GM12878 (cell line): Measurements from ENCODE around the gene MAP1LC3A. TPM values are rescaled to one million over a fixed set of nuclear protein-coding genes. Genes with fewer than 3 reads are reported as not detected.

Experiments used
- ATAC-seq: fragments of 200-7000 bp; cut with Tn5 transposase; 3 replicates; pipeline ENCODE4 v1.9.1; 2020; ENCODE audit warnings: mild to moderate bottlenecking, moderate library complexity
- BruUV-seq: library from RNA; stranded (reverse); fragments of 400-500 nt; replicated peaks from 2 replicates; lab custom pipeline; 2021; lab: Mats Ljungman, UMichigan
- CTCF ChIA-PET: fragments of 300-600 bp; sonication (Branson Sonifier 250); formaldehyde crosslinking; extraction: SDS; loops from one replicate; lab custom pipeline; 2021; ENCODE audit warnings: inconsistent platforms; lab: Yijun Ruan, JAX
- POLR2A ChIA-PET: fragments of 350-600 bp; formaldehyde crosslinking; extraction: SDS; loops from one replicate; lab custom pipeline; 2021; ENCODE audit warnings: inconsistent platforms; lab: Charles Lee
- RAD21 ChIA-PET: fragments of 300-600 bp; sonication (Branson Sonifier 250); formaldehyde crosslinking; loops from one replicate; lab custom pipeline; 2023; ENCODE audit warnings: antibody characterized with exemption; ENCODE audit not compliant: unreplicated experiment; lab: Charles Lee
- SMC1A ChIA-PET: fragments of 300-600 bp; sonication (Branson Sonifier 250); formaldehyde crosslinking; loops from one replicate; lab custom pipeline; 2023; ENCODE audit not compliant: unreplicated experiment, uncharacterized antibody; lab: Charles Lee
- DNase-seq: peaks from one replicate; pipeline ENCODE4 v3.0.0-alpha.2; 2011; ENCODE audit warnings: low read depth, low spot score
- FAIRE-seq: peaks from 3 replicates; lab custom pipeline; 2011; peaks lifted over from hg19 to GRCh38; lab: Jason Lieb, UNC
- H2AFZ ChIP-seq: 2 replicates; pipeline ENCODE4 v1.6.0; 2011; ENCODE audit warnings: low read depth, low read length, control low read depth; ENCODE audit not compliant: control insufficient read depth
- H3K27ac ChIP-seq: 2 replicates; pipeline ENCODE4 v1.5.1; 2011; ENCODE audit warnings: control low read depth; ENCODE audit not compliant: control insufficient read depth, insufficient read depth
- H3K27me3 ChIP-seq, 2 experiments: replicated peaks in 1 of 2; 2 replicates each; pipeline versions ENCODE4 v1.6.0 to v1.6.1; 2011; ENCODE audit warnings: low read length in 1 of 2; ENCODE audit not compliant: control insufficient read depth in 2 of 2, insufficient read depth in 2 of 2
- H3K36me3 ChIP-seq, 2 experiments: 2 replicates each; pipeline ENCODE4 v1.5.1; 2011; ENCODE audit warnings: low read length in 1 of 2; ENCODE audit not compliant: control insufficient read depth in 2 of 2, insufficient read depth in 2 of 2
- H3K4me1 ChIP-seq: 2 replicates; pipeline ENCODE4 v1.6.1; 2011; ENCODE audit warnings: mild to moderate bottlenecking, low read length, moderate library complexity, mixed read lengths; ENCODE audit not compliant: control insufficient read depth, insufficient read depth
- H3K4me2 ChIP-seq: 2 replicates; pipeline ENCODE4 v1.6.0; 2011; ENCODE audit warnings: control low read depth; ENCODE audit not compliant: control insufficient read depth, insufficient read depth
- H3K4me3 ChIP-seq: fragments of 200-600 bp; sonication (generic); 2 replicates; pipeline ENCODE4 v1.5.1; 2016
- H3K79me2 ChIP-seq: 2 replicates; pipeline ENCODE4 v1.6.0; 2011; ENCODE audit warnings: low read length; ENCODE audit not compliant: control insufficient read depth, insufficient read depth
- H3K9ac ChIP-seq: 2 replicates; pipeline ENCODE4 v1.8.0; 2011; ENCODE audit warnings: low read length, control low read depth, mixed read lengths; ENCODE audit not compliant: control insufficient read depth, insufficient read depth
- H3K9me3 ChIP-seq: replicated peaks from 3 replicates; pipeline ENCODE4 v1.5.1; 2011; ENCODE audit warnings: mild to moderate bottlenecking, low read length; ENCODE audit not compliant: control insufficient read depth, insufficient read depth
- H4K20me1 ChIP-seq: 2 replicates; pipeline ENCODE4 v1.6.0; 2011; ENCODE audit not compliant: control insufficient read depth, insufficient read depth
- DPF2 ChIP-seq: fragments of 450-650 bp; IDR thresholded peaks from 2 replicates; pipeline ENCODE4 v1.6.1; 2017; ENCODE audit warnings: mild to moderate bottlenecking
- EED ChIP-seq: sonication (generic); IDR thresholded peaks from 2 replicates; pipeline ENCODE4 v1.6.1; 2016; ENCODE audit warnings: antibody characterized with exemption, low read depth
- EGR1 ChIP-seq, 2 experiments: IDR thresholded peaks; 1 replicate in 1 of 2; 2 replicates in 1 of 2; pipeline ENCODE4 v1.6.1; 2011 to 2012; ENCODE audit warnings: low read depth in 2 of 2, low read length in 2 of 2, borderline replicate concordance in 1 of 2, mild to moderate bottlenecking in 1 of 2, moderate library complexity in 1 of 2
- EP300 ChIP-seq, 2 experiments: fragments of 150-350 bp in 1 of 2; IDR thresholded peaks; 2 replicates each; pipeline ENCODE4 v1.6.1; 2011 to 2012; ENCODE audit warnings: low read depth in 2 of 2, low read length in 2 of 2, borderline replicate concordance in 1 of 2, improper control_type of control experiment in 1 of 2, inconsistent platforms in 1 of 2; ENCODE audit not compliant: control insufficient read depth in 1 of 2
- HSF1 ChIP-seq: fragments of 150-350 bp; IDR thresholded peaks from 2 replicates; pipeline ENCODE4 v1.6.1; 2014; ENCODE audit warnings: mild to moderate bottlenecking, low read depth, low read length
- MAX ChIP-seq: IDR thresholded peaks from 2 replicates; pipeline ENCODE4 v1.6.1; 2012; ENCODE audit warnings: low read depth, low read length, improper control_type of control experiment
- NBN ChIP-seq: fragments of 450-650 bp; IDR thresholded peaks from 2 replicates; pipeline ENCODE4 v1.6.1; 2016
- POU2F2 ChIP-seq: IDR thresholded peaks from 3 replicates; pipeline ENCODE4 v1.6.1; 2011; ENCODE audit warnings: low read depth, mild to moderate bottlenecking, low read length, borderline replicate concordance
- SIN3A ChIP-seq: IDR thresholded peaks from 2 replicates; pipeline ENCODE4 v1.6.1; 2012; ENCODE audit warnings: low read depth, low read length, improper control_type of control experiment
- SPI1 ChIP-seq: IDR thresholded peaks from 2 replicates; pipeline ENCODE4 v1.6.1; 2011; ENCODE audit warnings: low read depth, mild to moderate bottlenecking, low read length, moderate library complexity, borderline replicate concordance; ENCODE audit not compliant: insufficient read depth
- STAT1 ChIP-seq: fragments of 450-650 bp; conservative IDR thresholded peaks from 2 replicates; pipeline ENCODE4 v1.6.1; 2014; ENCODE audit warnings: antibody characterized with exemption, mild to moderate bottlenecking
- WGBS: methylation state at CpG from one replicate; pipeline ENCODE4 v1.1.6; 2016; ENCODE audit warnings: low lambda C conversion rate; ENCODE audit not compliant: insufficient replicate concordance, insufficient coverage; ENCODE audit errors: missing lambda C conversion rate; 5-methylcytosine and 5-hydroxymethylcytosine counted together
- in situ Hi-C: fragments of 300-500 bp; cut with MboI; formaldehyde crosslinking; loops from 9 replicates; pipeline ENCODE4 v1.14.3; 2018; ENCODE audit warnings: mixed read lengths
- intact Hi-C: fragments of 100-400 bp; cut with micrococcal nuclease; formaldehyde crosslinking; loops from one replicate; pipeline ENCODE4 v1.14.2; 2022; ENCODE audit not compliant: unreplicated experiment
- polyA plus RNA-seq, 11 experiments: library from polyadenylated mRNA; depleted of rRNA in 4 of 11; unstranded in 6 of 11; stranded (reverse) in 5 of 11; fragments of >200 nt; fragmentation: Nextera tagmentation in 4 of 11; fragmentation: Illumina TruSeq in 1 of 11; extraction: Ambion mirVana in 4 of 11; extraction: Trizol in 1 of 11; gene quantifications; 1 replicate in 1 of 11; 2 replicates in 10 of 11; pipeline versions ENCODE4 v1.2.1 to v1.2.3, GENCODE V29; 2011 to 2016; ENCODE audit warnings: inconsistent platforms in 2 of 11, missing spikeins in 2 of 11, low read depth in 1 of 11
- total RNA-seq, 4 experiments: library from RNA; depleted of rRNA in 3 of 4; stranded (reverse); fragments of >200 nt in 3 of 4; fragmentation: Illumina TruSeq in 1 of 4; extraction: Trizol in 1 of 4; gene quantifications; 2 replicates each; pipeline versions ENCODE4 v1.2.1 to v1.2.3, GENCODE V29; 2013 to 2021

The MAP1LC3A gene
- total and polyA plus RNA-seq, 10 of the 15 experiments (the other 5 are each of a cell fraction or from before 2014, with no cell fraction given): 0.27 to 1.2 (median 0.39) TPM; not detected in 4

GRCh38 chr20:34583544-34583943 lies 25.0 kb downstream of the MAP1LC3A start:
- Histone ChIP-seq H3K4me2 (no peak overlapping the region), H3K36me3 (peaks cover under 1 to 11% of the 10 kb centered on the region in 2 experiments; a peak in 3 of 4 replicates), H3K27me3 (no peaks in the 10 kb centered on the region), H3K9me3 (no peaks in the 10 kb centered on the region; the same call in 2 of the 3 replicates), H3K9ac (no peak overlapping the region), H3K4me3 (no peak overlapping the region), H2AFZ (no peak overlapping the region), H4K20me1 (no peaks in the 10 kb centered on the region), H3K27ac (no peak overlapping the region), H3K4me1 (peaks cover 13% of the 10 kb centered on the region), H3K79me2 (no peaks in the 10 kb centered on the region)
- RAD21 ChIA-PET: interaction anchor here (0.6 to 1.2 kb wide), 2 partner anchors 69 to 137 kb away, joined by 3 to 4 read pairs; no protein-coding TSS in a partner anchor
- 92% methylated on average over 6 of the region's 6 CpGs for WGBS
- DNase-seq: no peak
- intact Hi-C loops: no loop called here
- ATAC-seq: no peak
- no TSS peak for BruUV-seq
- SMC1A ChIA-PET: interaction anchor here (1.0 to 2.3 kb wide), 4 partner anchors 11 to 129 kb away, joined by 3 to 8 read pairs (median 3); no protein-coding TSS in a partner anchor
- CTCF ChIA-PET: interaction anchor here (1.2 to 1.5 kb wide), 2 partner anchors 14 to 186 kb away, joined by 3 to 7 read pairs; no protein-coding TSS in a partner anchor
- TF ChIP-seq SIN3A: no peak
- in situ Hi-C loops: no loop called here
- no peak for FAIRE-seq
- POLR2A ChIA-PET: no interaction called here

- no peak for ATAC-seq
- no peaks in the 10 kb centered on the region; the same call in 2 of the 3 replicates for H3K9me3 ChIP-seq
- peaks cover 9% of the 10 kb centered on the region for H3K4me1 ChIP-seq
- no peak overlapping the region for H3K9ac ChIP-seq
- SMC1A ChIA-PET: no interaction called here
- TF ChIP-seq DPF2 (no peak), STAT1 (no peak), EGR1 (IDR thresholded peaks at IDR 0.05; ENCODE audit: borderline replicate concordance in 1 of 2, low read depth in 2 of 2, low read length in 2 of 2) (no peak), HSF1 (no peak), SPI1 (no peak), NBN (no peak), EP300 (IDR thresholded peaks at IDR 0.05; ENCODE audit: borderline replicate concordance in 1 of 2, control insufficient read depth in 1 of 2, low read depth in 2 of 2, low read length in 2 of 2) (no peak), EED (no peak), MAX (no peak), POU2F2 (no peak)
- H3K36me3 ChIP-seq: peaks cover 0 to 8% of the 10 kb centered on the region in 2 experiments; a peak in 2 of 4 replicates
- intact Hi-C loops (no loop called here), in situ Hi-C loops (no loop called here)
- H4K20me1 ChIP-seq: no peaks in the 10 kb centered on the region
- H3K79me2 ChIP-seq: no peaks in the 10 kb centered on the region
- CTCF ChIA-PET: no interaction called here
- H2AFZ ChIP-seq: no peak overlapping the region
- BruUV-seq: no TSS peak
- RAD21 ChIA-PET: no interaction called here
- POLR2A ChIA-PET: no interaction called here
- H3K4me3 ChIP-seq: no peak overlapping the region
- DNase-seq: no peak
- no peak for FAIRE-seq
- no peaks in the 10 kb centered on the region for H3K27me3 ChIP-seq
- no peak overlapping the region for H3K27ac ChIP-seq
- no peak overlapping the region for H3K4me2 ChIP-seq
- 100% methylated on average over 5 of the region's 5 CpGs for WGBS
Observed at GRCh38 chr20:34585019-34585418, 26.5 kb downstream of the MAP1LC3A start.
